ENCODE results near the gene SLC37A1.
A peak's percentile ranks its signal among the peaks of the same experiment; 100 is the strongest.

Gene SLC37A1

GRCh38 chr21:42521384-42521783, 7.7 kb downstream of the SLC37A1 start:
- no peak for DNase-seq (ENCODE audit: low read depth)
- TF ChIP-seq CTCF (IDR thresholded peaks at IDR 0.05; ENCODE audit: control insufficient read depth, extremely low read depth, insufficient read depth) = no peak
- no peak overlapping the region for H3K4me3 ChIP-seq (ENCODE audit: low read depth, low read length)

GRCh38 chr21:42521805-42522204, 8.2 kb downstream of the SLC37A1 start:
- TF ChIP-seq CTCF (IDR thresholded peaks at IDR 0.05; ENCODE audit: control insufficient read depth, extremely low read depth, insufficient read depth) = no peak
- no peak for DNase-seq (ENCODE audit: low read depth)

GRCh38 chr21:42522271-42522670, 8.6 kb downstream of the SLC37A1 start:
- TF ChIP-seq CTCF (IDR thresholded peaks at IDR 0.05; ENCODE audit: control insufficient read depth, extremely low read depth, insufficient read depth) = no peak
- H3K4me3 ChIP-seq (ENCODE audit: low read depth, low read length) = no peak overlapping the region

More at GRCh38 chr21:42521805-42522204, 8.2 kb downstream of the SLC37A1 start:
- H3K4me3 ChIP-seq (ENCODE audit: low read depth, low read length) = no peak overlapping the region

GRCh38 chr21:42522771-42523170, 9.1 kb downstream of the SLC37A1 start:
- H3K4me3 ChIP-seq (ENCODE audit: low read depth, low read length) = no peak overlapping the region
- no peak for DNase-seq (ENCODE audit: low read depth)
- no peak for TF ChIP-seq CTCF (IDR thresholded peaks at IDR 0.05; ENCODE audit: control insufficient read depth, extremely low read depth, insufficient read depth)

More at GRCh38 chr21:42522271-42522670, 8.6 kb downstream of the SLC37A1 start:
- no peak for DNase-seq (ENCODE audit: low read depth)

GRCh38 chr21:42523211-42523610, 9.6 kb downstream of the SLC37A1 start:
- no peak for TF ChIP-seq CTCF (IDR thresholded peaks at IDR 0.05; ENCODE audit: control insufficient read depth, extremely low read depth, insufficient read depth)
- no peak overlapping the region for H3K4me3 ChIP-seq (ENCODE audit: low read depth, low read length)
- no peak for DNase-seq (ENCODE audit: low read depth)

- no peak overlapping the region for H3K4me3 ChIP-seq (ENCODE audit: low read depth, low read length)
- DNase-seq (ENCODE audit: low read depth) = no peak
- no peak for TF ChIP-seq CTCF (IDR thresholded peaks at IDR 0.05; ENCODE audit: control insufficient read depth, extremely low read depth, insufficient read depth)
Observed at GRCh38 chr21:42523941-42524340, 10.3 kb downstream of the SLC37A1 start.

GRCh38 chr21:42524341-42525028, 10.8 kb downstream of the SLC37A1 start:
- peak overlapping the region; percentile 26 for H3K4me3 ChIP-seq (ENCODE audit: low read depth, low read length)
- peak; percentile 38 for DNase-seq (ENCODE audit: low read depth)
- no peak for TF ChIP-seq CTCF (IDR thresholded peaks at IDR 0.05; ENCODE audit: control insufficient read depth, extremely low read depth, insufficient read depth)

Data from LNCaP clone FGC (cell line).